C4-2B (cell line): ENCODE results near the gene EBP.

Source experiments
- H3K27ac ChIP-seq: fragments of 450-650 bp; 2 replicates; pipeline ENCODE4 v1.5.1; 2017
- CTCF ChIP-seq: fragments of 450-650 bp; conservative IDR thresholded peaks from 2 replicates; pipeline ENCODE4 v1.5.1; 2017; ENCODE audit warnings: mild to moderate bottlenecking
- ZFX ChIP-seq: fragments of 450-650 bp; IDR thresholded peaks from 2 replicates; pipeline ENCODE4 v1.6.1; 2017

EBP gene

GRCh38 chrX:48531358-48531959 lies 9.9 kb downstream of the EBP start:
- no peak for TF ChIP-seq CTCF
- no peak for TF ChIP-seq ZFX
- H3K27ac ChIP-seq: peak overlapping the region; percentile 16; the same call in 1 of the 2 replicates

GRCh38 chrX:48532161-48532560 lies 10.6 kb downstream of the EBP start:
- H3K27ac ChIP-seq: no peak overlapping the region
- TF ChIP-seq ZFX (no peak), CTCF (no peak)

- H3K27ac ChIP-seq: no peak overlapping the region
- TF ChIP-seq CTCF (no peak), ZFX (no peak)
These were observed 11.6 kb downstream of the EBP start for GRCh38 chrX:48533165-48533564.

GRCh38 chrX:48538641-48539344 lies 17.2 kb downstream of the EBP start:
- peak overlapping the region; percentile 78 for H3K27ac ChIP-seq
- TF ChIP-seq ZFX (no peak), CTCF (no peak)

GRCh38 chrX:48539345-48540027 lies 17.9 kb downstream of the EBP start, which contains the start of gene TBC1D25:
TSS of gene TBC1D25 (plus strand) at chrX:48539714. CDS start at chrX:48539798, 84 bp downstream.
- peak within 1 kb of the TSS; percentile 78 for H3K27ac ChIP-seq
- TF ChIP-seq ZFX (no peak), CTCF (peak; percentile 47)

GRCh38 chrX:48540028-48540375 lies 18.4 kb downstream of the EBP start:
- H3K27ac ChIP-seq: peak overlapping the region; percentile 78
- no peak for TF ChIP-seq ZFX
- peak; percentile 19; the same call in 1 of the 2 replicates for TF ChIP-seq CTCF

GRCh38 chrX:48540480-48540879 lies 18.9 kb downstream of the EBP start:
- peak overlapping the region; percentile 78 for H3K27ac ChIP-seq
- TF ChIP-seq CTCF: no peak
- TF ChIP-seq ZFX: no peak
